H7 (cell line): ENCODE data around the gene ITSN1. TPM values are rescaled to one million over a fixed set of nuclear protein-coding genes. Genes with fewer than 3 reads are reported as not detected.

ENCODE experiments used
- DNase-seq: peaks from one replicate; pipeline ENCODE4 v3.0.0; 2012
- H3K27me3 ChIP-seq: 2 replicates; pipeline ENCODE4 v1.6.0; 2011; ENCODE audit warnings: mild to moderate bottlenecking, low read length; ENCODE audit not compliant: control insufficient read depth, insufficient read depth
- H3K36me3 ChIP-seq: replicated peaks from 2 replicates; pipeline ENCODE4 v1.5.1; 2011; ENCODE audit warnings: low read length; ENCODE audit not compliant: control insufficient read depth, insufficient read depth
- H3K4me3 ChIP-seq: 2 replicates; pipeline ENCODE4 v1.5.1; 2011; ENCODE audit warnings: low read depth, mild to moderate bottlenecking, control low read depth, low read length, moderate library complexity; ENCODE audit not compliant: insufficient read depth
- total RNA-seq: library from RNA; depleted of rRNA; stranded (reverse); fragments of >200 nt; shearing (Covaris generic); gene quantifications from 2 replicates; pipeline ENCODE4 v1.2.3, GENCODE V29; 2014; rRNA removed

ITSN1 gene
- total RNA-seq, 1 experiment from 2014 or later = 44.3 TPM

GRCh38 chr21:33942426-33942825 is 300.1 kb downstream of the ITSN1 start:
- no peaks in the 10 kb centered on the region for H3K36me3 ChIP-seq
- no peak overlapping the region for H3K4me3 ChIP-seq
- DNase-seq = no peak
- H3K27me3 ChIP-seq = no peaks in the 10 kb centered on the region

GRCh38 chr21:33943293-33943692 is 301.0 kb downstream of the ITSN1 start:
- Histone ChIP-seq H3K27me3 (no peaks in the 10 kb centered on the region), H3K4me3 (no peak overlapping the region), H3K36me3 (no peaks in the 10 kb centered on the region)
- DNase-seq = no peak

DNA sequence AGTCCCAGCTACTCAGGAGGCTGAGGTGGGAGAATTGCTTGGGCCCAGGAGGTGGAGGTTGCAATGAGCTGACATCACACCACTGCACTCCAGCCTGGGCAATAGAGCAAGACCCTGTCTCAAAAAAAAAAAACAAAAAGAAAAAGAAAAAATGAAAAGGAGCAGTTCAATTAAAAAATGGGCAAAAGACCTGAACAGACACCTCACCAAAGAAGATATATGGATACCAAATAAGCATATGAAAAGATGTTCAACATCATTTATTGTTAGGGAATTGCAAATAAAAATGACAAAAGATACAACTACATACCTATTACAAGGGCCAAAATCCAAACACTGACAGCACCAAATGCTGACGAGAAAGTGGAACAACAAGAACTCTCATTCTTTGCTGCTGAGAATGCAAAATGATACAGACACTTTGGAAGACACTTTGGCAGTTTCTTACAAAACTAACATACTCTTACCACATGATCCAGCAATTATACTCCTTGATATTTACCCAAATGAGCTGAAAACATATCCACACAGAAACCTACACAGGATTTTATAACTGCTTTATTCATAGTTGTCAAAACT is 302.0 kb downstream of the ITSN1 start:
- H3K27me3 ChIP-seq = no peaks in the 10 kb centered on the region
- no peak overlapping the region for H3K4me3 ChIP-seq
- DNase-seq = no peak
- no peaks in the 10 kb centered on the region; the same call in 1 of the 2 replicates for H3K36me3 ChIP-seq

DNA sequence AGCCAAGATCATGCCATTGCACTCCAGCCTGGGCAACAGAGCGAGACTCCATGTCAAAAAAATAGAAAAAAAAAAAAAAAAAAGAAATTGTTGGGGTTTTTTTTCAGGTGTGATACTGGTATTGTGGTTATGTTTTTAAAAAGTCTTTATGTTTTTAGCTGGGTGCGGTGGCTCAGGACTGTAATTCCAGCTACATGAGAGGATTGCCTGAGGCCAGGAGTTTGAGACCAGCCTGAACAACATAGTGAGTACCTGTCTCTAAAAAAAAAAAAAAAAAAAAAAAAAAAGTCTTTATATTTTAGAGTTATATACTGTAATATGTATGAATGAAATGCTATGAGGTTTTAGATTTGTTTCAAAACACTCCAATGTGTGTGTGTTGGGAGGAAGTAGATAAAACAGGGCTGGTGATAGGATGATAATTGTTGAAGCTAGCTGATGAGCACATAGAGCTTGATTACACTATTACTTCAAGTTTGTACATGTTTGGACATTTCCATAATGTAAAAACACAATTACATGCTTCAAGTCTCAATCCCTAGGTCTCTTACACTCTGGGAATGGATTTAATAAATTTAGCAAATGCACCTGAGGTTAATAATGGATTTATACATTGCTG is 303.5 kb downstream of the ITSN1 start:
- Histone ChIP-seq H3K4me3 (no peak overlapping the region), H3K36me3 (no peaks in the 10 kb centered on the region; the same call in 1 of the 2 replicates), H3K27me3 (no peaks in the 10 kb centered on the region)
- no peak for DNase-seq

DNA sequence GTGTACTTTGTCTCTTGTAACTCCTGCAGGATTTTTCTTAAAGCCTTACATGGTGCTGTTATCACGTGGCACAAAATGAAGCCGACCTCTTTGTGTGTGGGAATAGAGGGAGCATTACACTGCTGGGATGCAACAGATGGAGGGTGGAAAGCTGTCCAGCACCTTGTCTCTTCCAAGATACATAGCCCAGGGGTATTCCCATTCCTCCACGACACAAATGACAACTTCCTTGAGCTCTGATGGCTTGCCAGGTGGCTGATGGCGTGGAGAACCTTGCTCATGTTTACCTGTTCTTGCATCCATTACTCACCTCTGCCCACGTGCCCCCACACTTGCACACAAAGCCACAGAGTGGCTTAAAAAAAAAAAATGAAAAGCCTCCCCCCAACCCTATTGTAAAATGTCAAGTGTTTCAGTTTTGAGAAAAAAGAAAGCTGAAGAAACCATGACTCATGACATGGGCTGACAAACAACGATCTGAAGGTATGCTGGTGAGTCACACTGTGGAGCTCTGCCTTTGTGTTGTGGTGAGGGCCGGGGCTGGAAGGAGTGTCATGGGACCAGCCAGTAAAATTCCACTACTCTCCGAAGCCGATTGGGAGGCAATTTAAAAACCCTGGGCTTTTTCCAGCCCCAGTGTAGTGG is 305.3 kb downstream of the ITSN1 start:
- Histone ChIP-seq H3K36me3 (no peaks in the 10 kb centered on the region; the same call in 1 of the 2 replicates), H3K4me3 (peak overlapping the region; percentile 16), H3K27me3 (no peaks in the 10 kb centered on the region)
- peak; percentile 67 for DNase-seq

DNA sequence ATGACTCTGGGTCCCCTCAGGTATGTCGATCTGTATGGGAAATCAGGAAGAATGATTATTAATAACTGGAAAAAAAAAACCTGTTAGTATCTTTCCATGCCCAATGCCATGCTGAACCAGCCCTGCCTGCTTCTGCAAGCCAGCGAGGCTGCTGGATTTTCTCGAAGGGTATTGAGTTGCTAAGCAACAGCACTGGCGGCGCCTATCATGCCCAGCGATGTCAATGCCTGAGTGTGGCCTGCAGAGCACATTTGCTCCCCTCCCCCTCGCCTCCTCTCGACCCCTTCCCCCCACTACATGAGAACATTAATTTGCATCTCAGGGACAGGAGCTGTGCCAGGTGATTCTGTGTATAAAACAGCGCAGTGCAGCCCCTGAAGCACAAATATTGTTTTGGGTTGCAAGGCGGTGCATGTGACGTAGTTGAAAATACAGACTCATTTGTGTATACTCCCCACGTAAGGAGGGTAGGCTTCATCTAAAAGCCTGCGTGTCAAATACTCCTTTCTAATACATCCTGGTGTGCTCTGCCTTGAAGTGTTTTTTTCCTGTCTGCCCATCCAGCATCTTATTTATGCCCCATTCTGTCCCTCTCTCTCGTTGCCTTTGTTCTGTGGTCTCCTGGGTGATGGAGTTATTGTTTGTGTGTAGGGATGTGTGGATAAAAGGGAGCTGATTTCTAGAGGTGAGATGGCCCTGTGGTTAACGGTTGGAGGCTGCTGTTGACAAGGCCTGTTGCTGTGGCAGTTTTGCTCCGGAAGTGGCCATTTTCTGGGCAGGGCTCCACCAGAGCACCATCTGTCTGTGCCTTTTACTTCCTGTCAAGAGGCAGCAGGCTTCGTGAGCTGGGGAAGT is 306.0 kb downstream of the ITSN1 start:
- no peaks in the 10 kb centered on the region; the same call in 1 of the 2 replicates for H3K36me3 ChIP-seq
- no peaks in the 10 kb centered on the region for H3K27me3 ChIP-seq
- peak overlapping the region; percentile 16 for H3K4me3 ChIP-seq
- peak; percentile 62 for DNase-seq

GRCh38 chr21:33948951-33949444 is 306.7 kb downstream of the ITSN1 start:
- no peak for DNase-seq
- H3K27me3 ChIP-seq = no peaks in the 10 kb centered on the region
- H3K4me3 ChIP-seq = no peak overlapping the region
- no peaks in the 10 kb centered on the region; the same call in 1 of the 2 replicates for H3K36me3 ChIP-seq

Other genes with a start within 250 kb of the ITSN1 start
- gene IFNGR2, start 239.1 kb upstream of the ITSN1 start, total RNA-seq = 37.8 and 46.1 TPM in 2 replicates
- 8.5 and 13.0 TPM in 2 replicates for gene TMEM50B, start 162.5 kb upstream of the ITSN1 start, total RNA-seq
- gene DNAJC28, start 150.8 kb upstream of the ITSN1 start, total RNA-seq = 1.0 and 1.4 TPM in 2 replicates
- gene GART, start 100.4 kb upstream of the ITSN1 start, total RNA-seq = 144 and 153 TPM in 2 replicates
- gene SON, start 99.5 kb upstream of the ITSN1 start, total RNA-seq = 73.8 and 89.9 TPM in 2 replicates
- gene DONSON, start 53.8 kb upstream of the ITSN1 start, total RNA-seq = 37.6 and 38.6 TPM in 2 replicates
- 8.3 and 20.0 TPM in 2 replicates for gene CRYZL1, start 760 bp upstream of the ITSN1 start, total RNA-seq